IMR-90 (cell line): ENCODE results near the gene CLMP. TPM values are rescaled to one million over a fixed set of nuclear protein-coding genes. Genes with fewer than 3 reads are reported as not detected.
A peak's percentile ranks its signal among the peaks of the same experiment; 100 is the strongest.
"Not testable (repeated sequence)": the region's sequence is repeated elsewhere in the genome, so short reads cannot be mapped to it uniquely, and the experiment has no call there.

ENCODE experiments used
- ATAC-seq: fragments of 200-7000 bp; cut with Tn5 transposase; 2 replicates; pipeline ENCODE4 v1.9.1; 2020; ENCODE audit warnings: low read depth, mild to moderate bottlenecking, moderate library complexity
- BruUV-seq: library from RNA; stranded (reverse); fragments of 400-500 nt; replicated peaks from 2 replicates; lab custom pipeline; 2021; lab: Mats Ljungman, UMichigan
- CTCF ChIA-PET: fragments of 300-600 bp; formaldehyde crosslinking; extraction: SDS; loops from one replicate; lab custom pipeline; 2021; ENCODE audit warnings: antibody characterized with exemption; lab: Yijun Ruan, JAX
- POLR2A ChIA-PET: fragments of 300-600 bp; sonication (Branson Sonifier 250); formaldehyde crosslinking; loops from one replicate; lab custom pipeline; 2022; ENCODE audit warnings: antibody characterized with exemption; ENCODE audit not compliant: unreplicated experiment; lab: Charles Lee
- DNase-seq: peaks from one replicate; pipeline ENCODE4 v3.0.0; 2013
- H2AFZ ChIP-seq: replicated peaks from 2 replicates; pipeline ENCODE3; 2013; ENCODE audit warnings: low read length, mild to moderate bottlenecking; ENCODE audit not compliant: poor library complexity
- H2AK5ac ChIP-seq: 2 replicates; pipeline ENCODE4 v1.6.1; 2013; ENCODE audit warnings: low read depth, low read length, inconsistent platforms
- H2AK9ac ChIP-seq: replicated peaks from 2 replicates; pipeline ENCODE3; 2013; ENCODE audit warnings: mild to moderate bottlenecking, low read depth, low read length, moderate library complexity; ENCODE audit not compliant: poor library complexity
- H2BK120ac ChIP-seq: 2 replicates; pipeline ENCODE4 v1.6.1; 2013; ENCODE audit warnings: low read depth, low read length, inconsistent platforms
- H2BK15ac ChIP-seq: 3 replicates; pipeline ENCODE4 v1.6.1; 2013; ENCODE audit warnings: low read depth, low read length, inconsistent platforms
- H2BK20ac ChIP-seq: 2 replicates; pipeline ENCODE4 v1.6.1; 2013; ENCODE audit warnings: low read depth, mild to moderate bottlenecking, inconsistent platforms, low read length, moderate library complexity
- H2BK5ac ChIP-seq: 2 replicates; pipeline ENCODE4 v1.6.1; 2013; ENCODE audit warnings: mild to moderate bottlenecking, low read depth, low read length, inconsistent platforms; ENCODE audit not compliant: poor library complexity, severe bottlenecking
- H3K14ac ChIP-seq: replicated peaks from 2 replicates; pipeline ENCODE4 v1.6.1; 2013; ENCODE audit warnings: low read depth, low read length, inconsistent platforms
- H3K18ac ChIP-seq: 2 replicates; pipeline ENCODE4 v1.6.1; 2013; ENCODE audit warnings: low read depth, low read length, control low read depth
- H3K23ac ChIP-seq: 2 replicates; pipeline ENCODE4 v1.6.1; 2013; ENCODE audit warnings: low read depth, low read length, inconsistent platforms
- H3K27ac ChIP-seq: 2 replicates; pipeline ENCODE4 v1.5.1; 2013; ENCODE audit warnings: mild to moderate bottlenecking, control low read depth, low read length; ENCODE audit not compliant: insufficient read depth
- H3K27me3 ChIP-seq: 2 replicates; pipeline ENCODE4 v1.6.1; 2013; ENCODE audit warnings: low read length; ENCODE audit not compliant: control insufficient read depth, insufficient read depth
- H3K36me3 ChIP-seq: 2 replicates; pipeline ENCODE4 v1.6.1; 2013; ENCODE audit warnings: low read length, mixed read lengths; ENCODE audit not compliant: control insufficient read depth, insufficient read depth
- H3K4ac ChIP-seq: 2 replicates; pipeline ENCODE4 v1.6.1; 2013; ENCODE audit warnings: low read depth, low read length, inconsistent platforms
- H3K4me1 ChIP-seq: 2 replicates; pipeline ENCODE4 v1.6.1; 2013; ENCODE audit warnings: low read length, mixed read lengths; ENCODE audit not compliant: control insufficient read depth, insufficient read depth
- H3K4me2 ChIP-seq: 2 replicates; pipeline ENCODE4 v1.6.1; 2013; ENCODE audit warnings: low read depth, mild to moderate bottlenecking, control low read depth, low read length, moderate library complexity
- H3K4me3 ChIP-seq: 2 replicates; pipeline ENCODE4 v1.5.1; 2013; ENCODE audit warnings: low read depth, mild to moderate bottlenecking, control low read depth, low read length, moderate library complexity; ENCODE audit not compliant: insufficient read depth
- H3K56ac ChIP-seq: 2 replicates; pipeline ENCODE4 v1.6.1; 2013; ENCODE audit warnings: low read length, inconsistent platforms; ENCODE audit not compliant: insufficient read depth; ENCODE audit errors: extremely low read depth
- H3K79me1 ChIP-seq, 2 experiments: 2 replicates each; pipeline ENCODE4 v1.6.1; 2013; ENCODE audit warnings: low read length in 2 of 2, inconsistent platforms in 1 of 2, low read depth in 1 of 2
- H3K9ac ChIP-seq: 2 replicates; pipeline ENCODE4 v1.6.1; 2013; ENCODE audit warnings: low read depth, low read length, control low read depth
- H3K9me1 ChIP-seq: 2 replicates; pipeline ENCODE4 v1.6.1; 2013; ENCODE audit warnings: low read length, inconsistent platforms; ENCODE audit not compliant: insufficient read depth
- H3K9me3 ChIP-seq: 2 replicates; pipeline ENCODE4 v1.6.1; 2013; ENCODE audit warnings: low read length; ENCODE audit not compliant: control insufficient read depth, insufficient read depth
- H4K20me1 ChIP-seq: 2 replicates; pipeline ENCODE4 v1.6.1; 2013; ENCODE audit warnings: low read length, inconsistent platforms; ENCODE audit not compliant: insufficient read depth
- H4K5ac ChIP-seq: 2 replicates; pipeline ENCODE4 v1.6.1; 2013; ENCODE audit warnings: mild to moderate bottlenecking, low read depth, low read length, control low read depth
- H4K8ac ChIP-seq, 2 experiments: 2 replicates each; pipeline ENCODE4 v1.6.1; 2013; ENCODE audit warnings: low read depth in 2 of 2, low read length in 2 of 2, control low read depth in 1 of 2, inconsistent platforms in 1 of 2
- H4K91ac ChIP-seq: 2 replicates; pipeline ENCODE4 v1.6.1; 2013; ENCODE audit warnings: low read depth, low read length, inconsistent platforms; ENCODE audit not compliant: insufficient read depth
- MAZ ChIP-seq: IDR thresholded peaks from 2 replicates; pipeline ENCODE4 v1.6.1; 2012; ENCODE audit warnings: low read depth, mild to moderate bottlenecking, low read length, improper control_type of control experiment, moderate library complexity, borderline replicate concordance
- POLR2A ChIP-seq: IDR thresholded peaks from 2 replicates; pipeline ENCODE4 v1.6.1; 2012; ENCODE audit warnings: mild to moderate bottlenecking, low read depth, low read length
- SMC3 ChIP-seq: fragments of 150-350 bp; IDR thresholded peaks from 2 replicates; pipeline ENCODE4 v1.6.1; 2016; ENCODE audit warnings: low read depth, mild to moderate bottlenecking, antibody characterized with exemption, low read length, moderate library complexity
- WGBS, 2 experiments: methylation state at CpG; one replicate each; pipeline versions ENCODE4 v1.1.5 to v1.1.7; 2013; ENCODE audit warnings: missing lambda C conversion rate in 2 of 2; ENCODE audit not compliant: insufficient read length in 1 of 2; ENCODE audit errors: extremely low coverage in 2 of 2; 5-methylcytosine and 5-hydroxymethylcytosine counted together
- dilution Hi-C: fragments of 300-500 bp; cut with HindIII; formaldehyde crosslinking; loops from one replicate; pipeline ENCODE4 v1.14.3; 2018; ENCODE audit warnings: low sequenced_read_pairs; ENCODE audit not compliant: unreplicated experiment
- in situ Hi-C: fragments of 300-500 bp; cut with MboI; formaldehyde crosslinking; loops from 3 replicates; pipeline ENCODE4 v1.14.3; 2019; ENCODE audit warnings: low sequenced_read_pairs, inconsistent platforms, mixed read lengths
- intact Hi-C: fragments of 100-400 bp; cut with micrococcal nuclease; formaldehyde crosslinking; loops from 2 replicates; pipeline ENCODE4 v1.10.0; 2022
- polyA plus RNA-seq, 3 experiments: library from polyadenylated mRNA; depleted of rRNA; stranded (reverse); fragments of >200 nt; gene quantifications; 2 replicates each; pipeline ENCODE4 v1.2.3, GENCODE V29; 2012; ENCODE audit warnings: low replicate concordance in 1 of 3
- total RNA-seq: library from RNA; depleted of rRNA; stranded (reverse); fragments of >200 nt; gene quantifications from 2 replicates; pipeline ENCODE4 v1.2.3, GENCODE V29; 2012
- TF ChIP-seq, protein P1 (sequence below): conservative IDR thresholded peaks from 2 replicates; pipeline ENCODE4 v1.5.1; 2012; ENCODE audit warnings: mild to moderate bottlenecking, low read depth, low read length, improper control_type of control experiment

Gene CLMP
- total and polyA plus RNA-seq, 2 of the 4 experiments (the other 2 are of a cell fraction) = 54.7 to 95.7 TPM

GRCh38 chr11:123206791-123207434, 11.9 kb upstream of the CLMP start:
- no peak overlapping the region for H3K9ac ChIP-seq
- H3K4me1 ChIP-seq = peaks cover 18% of the 10 kb centered on the region
- H4K20me1 ChIP-seq = no peaks in the 10 kb centered on the region
- ChIA-PET CTCF (no interaction called here), POLR2A (interaction anchor here (0.5 kb wide), 1 partner anchor 145 kb away, joined by 6 read pairs; the partner anchor contains the start of gene HSPA8)
- H2BK20ac ChIP-seq = no peak overlapping the region
- H3K36me3 ChIP-seq = no peaks in the 10 kb centered on the region
- no peaks in the 10 kb centered on the region for H3K79me1 ChIP-seq
- H3K56ac ChIP-seq = no peak overlapping the region
- 0 out of 4 replicates have a peak overlapping the region, but pooled peaks of 1 of the 2 experiments have one; percentile 9 for H4K8ac ChIP-seq
- in situ Hi-C loops = no loop called here
- TF ChIP-seq, protein P1, sequence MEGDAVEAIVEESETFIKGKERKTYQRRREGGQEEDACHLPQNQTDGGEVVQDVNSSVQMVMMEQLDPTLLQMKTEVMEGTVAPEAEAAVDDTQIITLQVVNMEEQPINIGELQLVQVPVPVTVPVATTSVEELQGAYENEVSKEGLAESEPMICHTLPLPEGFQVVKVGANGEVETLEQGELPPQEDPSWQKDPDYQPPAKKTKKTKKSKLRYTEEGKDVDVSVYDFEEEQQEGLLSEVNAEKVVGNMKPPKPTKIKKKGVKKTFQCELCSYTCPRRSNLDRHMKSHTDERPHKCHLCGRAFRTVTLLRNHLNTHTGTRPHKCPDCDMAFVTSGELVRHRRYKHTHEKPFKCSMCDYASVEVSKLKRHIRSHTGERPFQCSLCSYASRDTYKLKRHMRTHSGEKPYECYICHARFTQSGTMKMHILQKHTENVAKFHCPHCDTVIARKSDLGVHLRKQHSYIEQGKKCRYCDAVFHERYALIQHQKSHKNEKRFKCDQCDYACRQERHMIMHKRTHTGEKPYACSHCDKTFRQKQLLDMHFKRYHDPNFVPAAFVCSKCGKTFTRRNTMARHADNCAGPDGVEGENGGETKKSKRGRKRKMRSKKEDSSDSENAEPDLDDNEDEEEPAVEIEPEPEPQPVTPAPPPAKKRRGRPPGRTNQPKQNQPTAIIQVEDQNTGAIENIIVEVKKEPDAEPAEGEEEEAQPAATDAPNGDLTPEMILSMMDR = no peak
- no peak for TF ChIP-seq SMC3
- no peak for TF ChIP-seq POLR2A
- TF ChIP-seq MAZ = no peak
- no peak overlapping the region for H3K27ac ChIP-seq
- no peak overlapping the region for H2AK9ac ChIP-seq
- H4K5ac ChIP-seq = no peak overlapping the region
- H4K91ac ChIP-seq = no peak overlapping the region
- DNase-seq (peak; percentile 38), ATAC-seq (no peak)
- H3K9me3 ChIP-seq = no peaks in the 10 kb centered on the region
- no peak overlapping the region for H2BK120ac ChIP-seq
- no peak overlapping the region for H3K23ac ChIP-seq
- WGBS, 2 experiments = 64% methylated on average over 2 of the region's 10 CpGs; no CpG with 5 or more reads in 1 of the 2 experiments
- intact Hi-C loops = no loop called here
- no peak overlapping the region; the same call in 2 of the 3 replicates for H2BK15ac ChIP-seq
- H3K14ac ChIP-seq = no peak overlapping the region; the same call in 1 of the 2 replicates
- peak overlapping the region; percentile 37 for H2AFZ ChIP-seq
- H3K4me3 ChIP-seq = no peak overlapping the region
- H3K9me1 ChIP-seq = peaks cover 18% of the 10 kb centered on the region
- no peak overlapping the region for H3K4me2 ChIP-seq
- no peak overlapping the region for H2BK5ac ChIP-seq
- peak overlapping the region; percentile 60 for H2AK5ac ChIP-seq
- no peak overlapping the region; the same call in 1 of the 2 replicates for H3K4ac ChIP-seq
- BruUV-seq = no TSS peak
- dilution Hi-C loops = no loop called here
- H3K18ac ChIP-seq = no peak overlapping the region
- no peaks in the 10 kb centered on the region for H3K27me3 ChIP-seq

DNA sequence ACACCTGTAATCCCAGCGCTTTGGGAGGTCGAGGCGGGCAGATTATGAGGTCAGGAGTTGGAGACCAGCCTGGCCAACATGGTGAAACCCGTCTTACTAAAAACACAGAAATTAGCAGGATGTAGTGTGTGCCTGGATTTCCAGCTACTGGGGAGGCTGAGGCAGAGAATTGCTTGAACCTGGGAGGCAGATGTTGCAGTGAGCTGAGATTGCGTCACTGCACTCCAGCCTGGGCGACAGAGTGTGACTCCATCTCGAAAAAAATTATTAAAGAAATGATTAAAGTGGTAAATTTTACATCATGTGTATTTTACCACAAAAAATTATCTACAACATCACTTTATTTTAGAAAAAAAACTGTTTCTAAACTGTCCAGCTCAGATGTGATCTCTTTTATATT, 11.0 kb upstream of the CLMP start:
- H2AK9ac ChIP-seq, H2BK20ac ChIP-seq, H3K4me2 ChIP-seq, H3K79me1 ChIP-seq, intact Hi-C loops, H2AK5ac ChIP-seq, DNase-seq, H2BK5ac ChIP-seq, H3K4me3 ChIP-seq, H3K18ac ChIP-seq, H3K27ac ChIP-seq, H4K91ac ChIP-seq, H3K9me3 ChIP-seq, H3K27me3 ChIP-seq, in situ Hi-C loops, CTCF ChIA-PET, ATAC-seq, H2AFZ ChIP-seq, H4K20me1 ChIP-seq, H4K8ac ChIP-seq, H3K36me3 ChIP-seq, H3K56ac ChIP-seq, dilution Hi-C loops, BruUV-seq, H2BK120ac ChIP-seq, H3K14ac ChIP-seq, H3K23ac ChIP-seq, H4K5ac ChIP-seq, H2BK15ac ChIP-seq, H3K9ac ChIP-seq, H3K4ac ChIP-seq: not testable (repeated sequence)
- WGBS, 2 experiments = 100% methylated on average over 1 of the region's 7 CpGs; no CpG with 5 or more reads in 1 of the 2 experiments
- POLR2A ChIA-PET = interaction anchor here (0.5 kb wide), 1 partner anchor 144 kb away, joined by 6 read pairs; the partner anchor contains the start of gene HSPA8
- peaks cover 15% of the 10 kb centered on the region; the same call in 1 of the 2 replicates for H3K9me1 ChIP-seq
- peaks cover 15% of the 10 kb centered on the region for H3K4me1 ChIP-seq
